ENCODE measurements around the gene PNPLA5. TPM values are rescaled to one million over a fixed set of nuclear protein-coding genes. Genes with fewer than 3 reads are reported as not detected.

The PNPLA5 gene
- total and polyA plus RNA-seq, 2 of the 8 experiments (the other 6 are each of a cell fraction or from before 2014, with no cell fraction given), result 3.9 to 6.8 TPM

- H3K36me3 ChIP-seq (ENCODE audit: control insufficient read depth in 2 of 4, insufficient read depth in 4 of 4, low read length in 3 of 4), result no peaks in the 10 kb centered on the region
- peaks cover 0 to 12% (median 5%) of the 10 kb centered on the region in 4 experiments; a peak in 5 of 7 replicates for H3K4me1 ChIP-seq (replicated peaks in 1 of 4; ENCODE audit: control insufficient read depth in 3 of 4, insufficient read depth in 4 of 4, low read length in 3 of 4)
- no peaks in the 10 kb centered on the region for H3K79me2 ChIP-seq (ENCODE audit: control insufficient read depth in 1 of 2, insufficient read depth in 2 of 2, low read length in 2 of 2)
- H3K79me1 ChIP-seq (ENCODE audit: low read depth, low read length), result no peaks in the 10 kb centered on the region; the same call in 1 of the 2 replicates
- peaks cover 0 to 4% (median 1%) of the 10 kb centered on the region in 4 experiments; a peak in 3 of 7 replicates for H3K27me3 ChIP-seq (replicated peaks in 1 of 4; ENCODE audit: control insufficient read depth in 3 of 4, extremely low read depth in 1 of 4, insufficient read depth in 3 of 4, low read length in 3 of 4)
- WGBS, 2 experiments (ENCODE audit: extremely low coverage in 1 of 2, insufficient coverage in 1 of 2, insufficient read length in 1 of 2, insufficient replicate concordance in 2 of 2, low coverage in 1 of 2, low lambda C conversion rate in 2 of 2, missing lambda C conversion rate in 1 of 2), result 80% methylated on average over 5 of the region's 5 CpGs; no CpG with 5 or more reads in 1 of the 2 experiments
- DNase-seq (ENCODE audit: low read depth in 1 of 2, low spot score in 2 of 2), result no peak
- POLR2A ChIA-PET (ENCODE audit: partially characterized antibody), result interaction anchor here (1.2 to 2.4 kb wide), 2 partner anchors 10 to 21 kb away, joined by 5 to 7 read pairs; no protein-coding TSS in a partner anchor
- H4K20me1 ChIP-seq (replicated peaks in 1 of 2; ENCODE audit: control insufficient read depth in 1 of 2, insufficient read depth in 2 of 2, low read length in 2 of 2), result peaks cover 3 to 8% of the 10 kb centered on the region in 2 experiments
- H2BK5ac ChIP-seq (ENCODE audit: low read depth, low read length), result no peak overlapping the region
- no peak overlapping the region for H3K56ac ChIP-seq (replicated peaks; ENCODE audit: insufficient read length, low read depth, low read length)
- H3K4ac ChIP-seq (replicated peaks; ENCODE audit: insufficient read length, low read depth, low read length), result no peak overlapping the region
- no peak overlapping the region for H3K14ac ChIP-seq (ENCODE audit: insufficient read length)
- no peak overlapping the region for H2BK120ac ChIP-seq (replicated peaks; ENCODE audit: low read depth, low read length)
- H2AK5ac ChIP-seq (ENCODE audit: low read depth, low read length), result no peak overlapping the region
- H3K4me3 ChIP-seq (ENCODE audit: extremely low read depth in 1 of 4, insufficient read depth in 2 of 4, low read depth in 3 of 4, low read length in 4 of 4), result no peak overlapping the region
- H2BK20ac ChIP-seq (ENCODE audit: low read length), result no peak overlapping the region
- peak overlapping the region; percentile 60; the same call in 1 of the 2 replicates for H2BK12ac ChIP-seq (ENCODE audit: low read depth, low read length)
- no peak overlapping the region for H3K27ac ChIP-seq (ENCODE audit: low read depth, low read length)
- H4K91ac ChIP-seq (replicated peaks; ENCODE audit: insufficient read length, low read length), result no peak overlapping the region
- H3K18ac ChIP-seq (ENCODE audit: extremely low read depth, low read length), result no peak overlapping the region
- no peak overlapping the region for H4K5ac ChIP-seq (ENCODE audit: insufficient read length, low read depth, low read length)
- no peak overlapping the region for H3K23ac ChIP-seq (ENCODE audit: insufficient read length)
- CTCF ChIA-PET (ENCODE audit: partially characterized antibody), result interaction anchor here (0.9 to 21.4 kb wide), 6 partner anchors 9 to 792 kb away, joined by 3 to 226 read pairs (median 4); no protein-coding TSS in a partner anchor
- H3K9ac ChIP-seq (replicated peaks in 1 of 4; ENCODE audit: extremely low read depth in 1 of 4, low read depth in 3 of 4, low read length in 3 of 4), result no peak overlapping the region
- H4K8ac ChIP-seq (ENCODE audit: extremely low read depth, insufficient read depth, low read length), result no peak overlapping the region; the same call in 1 of the 2 replicates
- no peaks in the 10 kb centered on the region for H3K9me3 ChIP-seq (ENCODE audit: insufficient read depth in 2 of 2, low read depth in 1 of 2, low read length in 1 of 2)
- FAIRE-seq, result no peak
- no peak overlapping the region for H2AFZ ChIP-seq (ENCODE audit: low read length)
- no peak overlapping the region for H3K4me2 ChIP-seq (ENCODE audit: insufficient read depth in 1 of 2, low read depth in 2 of 2, low read length in 2 of 2)
- 0 out of 2 replicates have a peak overlapping the region, but pooled peaks have one; percentile 55 for H2BK15ac ChIP-seq (ENCODE audit: low read length)
- peaks cover 11% of the 10 kb centered on the region; the same call in 1 of the 2 replicates for H3K23me2 ChIP-seq (ENCODE audit: low read depth, low read length)
- no peak for TF ChIP-seq GABPA (IDR thresholded peaks at IDR 0.05; ENCODE audit: borderline replicate concordance, insufficient read depth, low read length)
Observed at GRCh38 chr22:43893266-43893665, 1.5 kb upstream of the PNPLA5 start.
